HG02571 (cell line): Measurements from ENCODE around the gene ZNF791.
"Not testable (repeated sequence)": the region's sequence is repeated elsewhere in the genome, so short reads cannot be mapped to it uniquely, and the experiment has no call there.

Experiments used
- ATAC-seq: cut with Tn5 transposase; IDR thresholded peaks from one replicate; pipeline ENCODE4 v1.9.1; 2021; ENCODE audit warnings: mild to moderate bottlenecking, moderate library complexity; ENCODE audit not compliant: unreplicated experiment

The ZNF791 gene

GRCh38 chr19:12665671-12666264 lies 55.0 kb downstream of the ZNF791 start:
- ATAC-seq: no peak

- ATAC-seq: peak; percentile 40
These were observed 55.7 kb downstream of the ZNF791 start, which contains the start of the genes MAN2B1 and WDR83 for GRCh38 chr19:12666265-12667048. Gene MAN2B1, minus strand, starts transcription at chr19:12666742. Its CDS starts 41 bp downstream, at chr19:12666701. Gene WDR83, plus strand, starts transcription at chr19:12666807. Its CDS starts 2,984 bp downstream, at chr19:12669791.

DNA sequence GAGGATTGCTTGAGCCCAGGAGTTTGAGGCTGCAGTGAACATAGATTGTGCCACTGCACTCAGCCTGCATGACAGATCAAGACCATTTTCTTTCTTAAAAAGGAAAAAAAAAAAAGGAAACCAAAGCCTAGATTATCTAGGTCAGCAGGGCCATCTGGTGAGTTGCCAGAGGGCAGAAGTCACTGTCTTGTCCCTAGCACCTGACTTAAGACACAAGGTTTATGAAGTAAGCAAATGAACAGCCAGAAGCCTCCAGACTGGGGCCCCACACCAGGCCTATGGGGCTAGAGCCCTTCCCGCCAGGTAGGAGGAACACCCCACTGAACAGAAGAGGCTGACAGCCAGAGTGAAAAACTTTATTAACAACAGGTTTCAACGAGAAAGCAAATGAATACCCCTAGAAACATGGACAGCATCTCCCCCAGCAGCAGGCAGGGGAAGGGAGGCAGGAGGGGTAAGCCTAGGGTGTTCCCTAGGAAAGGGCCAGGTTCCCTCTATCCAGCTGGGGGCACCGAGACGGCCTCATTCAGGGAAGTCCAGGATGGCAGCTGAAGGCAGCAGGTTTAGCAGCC lies 57.1 kb downstream of the ZNF791 start:
- ATAC-seq: no peak

DNA sequence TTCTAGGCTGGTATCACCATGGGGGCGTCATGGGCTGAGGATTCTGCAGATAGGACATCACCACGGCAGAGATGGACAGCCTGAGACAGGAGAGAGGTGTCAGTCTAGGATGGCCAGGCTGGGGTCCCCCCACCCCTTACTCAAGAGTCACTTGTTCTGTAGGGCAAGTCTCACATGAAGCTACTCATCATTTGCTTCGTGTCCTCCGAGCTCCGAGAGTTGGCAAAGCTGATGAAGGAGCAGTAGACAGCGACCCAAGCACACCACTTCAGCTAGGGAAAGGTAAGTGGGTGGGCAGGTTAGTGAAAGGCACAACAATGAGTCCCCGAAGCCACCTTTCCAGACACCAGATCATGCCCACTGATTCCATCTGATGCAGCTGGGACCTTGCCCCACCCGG lies 57.6 kb downstream of the ZNF791 start:
- no peak for ATAC-seq

DNA sequence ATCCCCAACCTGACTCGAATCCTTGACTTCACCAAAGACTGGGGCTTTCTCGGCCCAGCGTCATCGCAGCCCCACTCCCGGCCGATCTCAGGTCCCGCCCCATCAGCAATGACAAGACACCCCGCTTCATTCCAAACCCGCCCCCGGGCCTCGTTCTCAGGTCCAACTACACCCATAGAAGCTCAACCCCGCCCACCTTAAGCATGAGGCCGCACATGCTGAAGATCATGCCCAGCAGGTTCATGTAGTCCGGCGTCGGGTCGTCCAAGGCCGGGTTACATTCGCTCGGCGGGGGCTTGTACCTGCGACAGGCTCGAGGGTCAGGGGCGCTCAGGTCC lies 58.2 kb downstream of the ZNF791 start:
- ATAC-seq: no peak

GRCh38 chr19:12669270-12670158 lies 58.8 kb downstream of the ZNF791 start:
- no peak for ATAC-seq

DNA sequence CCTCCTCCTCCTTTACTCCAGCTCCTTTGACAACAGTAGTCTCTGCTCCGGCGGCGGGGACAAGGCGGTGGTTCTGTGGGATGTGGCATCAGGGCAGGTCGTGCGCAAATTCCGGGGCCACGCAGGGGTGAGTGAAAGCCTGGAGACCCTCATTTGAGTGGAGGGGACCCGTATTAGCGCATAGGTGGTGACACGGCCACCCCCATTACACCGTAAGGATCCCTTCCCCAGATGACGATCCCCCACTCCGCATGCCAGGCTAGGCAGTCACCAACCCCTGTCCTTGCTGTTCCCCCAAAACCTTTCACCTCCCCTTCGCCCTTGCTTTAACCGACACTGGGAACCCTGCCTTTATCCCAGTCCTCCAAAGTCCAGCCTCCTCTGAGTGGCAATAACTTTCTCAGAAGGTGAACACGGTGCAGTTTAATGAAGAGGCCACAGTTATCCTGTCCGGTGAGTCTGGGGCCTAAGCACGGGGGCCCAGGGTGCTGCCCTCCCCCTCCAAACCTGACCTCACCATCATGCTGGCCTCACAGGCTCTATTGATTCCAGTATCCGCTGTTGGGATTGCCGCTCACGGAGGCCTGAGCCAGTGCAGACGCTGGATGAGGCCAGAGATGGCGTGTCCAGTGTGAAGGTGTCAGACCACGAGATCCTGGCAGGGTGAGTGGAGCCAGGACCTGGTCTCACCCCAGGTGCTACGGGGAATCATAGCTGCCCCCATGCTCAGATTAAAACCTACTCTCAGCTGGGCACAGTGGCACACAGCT lies 59.6 kb downstream of the ZNF791 start:
- ATAC-seq: no peak

DNA sequence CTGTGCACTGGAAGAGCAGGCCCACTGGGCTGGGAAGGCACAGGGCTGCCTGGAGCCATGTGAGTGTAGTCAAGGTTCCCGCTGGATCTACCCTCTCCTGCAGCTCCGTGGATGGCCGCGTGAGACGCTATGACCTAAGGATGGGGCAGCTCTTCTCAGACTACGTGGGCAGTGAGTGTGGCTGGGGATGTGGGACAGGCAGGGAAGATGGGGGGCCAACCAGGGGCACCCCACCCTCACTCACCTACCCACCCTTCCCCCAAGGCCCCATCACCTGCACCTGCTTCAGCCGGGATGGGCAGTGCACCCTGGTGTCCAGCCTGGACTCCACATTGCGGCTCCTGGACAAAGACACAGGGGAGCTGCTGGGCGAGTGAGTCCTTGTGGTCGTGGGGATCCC lies 62.0 kb downstream of the ZNF791 start:
- ATAC-seq: no peak

- no peak for ATAC-seq
These were observed 64.7 kb downstream of the ZNF791 start for GRCh38 chr19:12675399-12675798.

DNA sequence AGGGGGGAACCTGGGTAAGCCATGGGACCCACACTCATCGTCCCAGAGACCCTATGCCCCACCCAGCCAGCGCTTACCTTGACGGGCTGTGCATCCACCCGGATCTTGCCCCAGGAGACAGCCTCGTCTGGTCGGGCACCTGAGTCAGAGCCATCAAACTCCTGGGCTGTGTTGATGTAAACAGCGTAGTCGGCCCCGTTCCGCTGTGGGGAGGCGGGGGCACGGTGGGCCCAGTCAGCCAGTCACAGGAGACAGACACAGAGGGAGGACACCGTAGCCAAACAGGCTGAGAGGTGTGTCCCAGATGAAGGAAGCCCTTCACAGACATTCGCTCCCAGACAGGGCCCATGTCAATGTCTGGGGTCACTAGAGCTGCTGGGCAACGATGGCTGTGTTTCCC lies 65.2 kb downstream of the ZNF791 start:
- no peak for ATAC-seq

GRCh38 chr19:12676384-12676792 lies 65.7 kb downstream of the ZNF791 start:
- no peak for ATAC-seq

DNA sequence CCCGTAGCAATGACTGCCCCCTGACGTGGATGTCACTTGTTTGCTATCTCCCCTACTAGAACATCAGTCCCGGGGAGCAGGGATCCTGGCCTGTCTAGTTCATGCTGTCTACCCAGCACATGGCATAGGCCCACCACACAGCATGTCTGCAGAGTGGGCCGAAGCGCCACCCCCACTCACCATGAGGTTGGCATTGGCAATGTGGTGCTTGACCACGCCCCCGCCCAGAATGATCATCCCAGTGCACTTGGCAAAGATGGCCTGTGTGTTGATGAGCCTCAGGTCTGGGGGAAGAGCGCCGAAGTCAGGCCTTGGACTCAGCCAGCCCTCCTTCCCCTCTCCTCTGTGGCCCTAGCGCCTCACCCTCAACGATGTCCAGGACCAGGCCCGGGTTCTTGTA lies 66.2 kb downstream of the ZNF791 start:
- ATAC-seq: no peak

GRCh38 chr19:12678039-12678438 lies 67.3 kb downstream of the ZNF791 start:
- ATAC-seq: not testable (repeated sequence)

GRCh38 chr19:12680034-12680433 lies 69.3 kb downstream of the ZNF791 start:
- no peak for ATAC-seq

GRCh38 chr19:12681074-12681987 lies 70.6 kb downstream of the ZNF791 start, which contains the start of gene DHPS:
Gene DHPS, minus strand, starts transcription at chr19:12681880. Its CDS starts 114 bp downstream, at chr19:12681766.
- ATAC-seq: peak; percentile 69
